CD1c-positive myeloid dendritic cell (primary cell): ENCODE data around the gene CHRNA5.

Experiments used
- DNase-seq: peaks from one replicate; pipeline ENCODE4 v3.0.0-alpha.2; 2016; ENCODE audit errors: extremely low spot score

The CHRNA5 gene

DNA sequence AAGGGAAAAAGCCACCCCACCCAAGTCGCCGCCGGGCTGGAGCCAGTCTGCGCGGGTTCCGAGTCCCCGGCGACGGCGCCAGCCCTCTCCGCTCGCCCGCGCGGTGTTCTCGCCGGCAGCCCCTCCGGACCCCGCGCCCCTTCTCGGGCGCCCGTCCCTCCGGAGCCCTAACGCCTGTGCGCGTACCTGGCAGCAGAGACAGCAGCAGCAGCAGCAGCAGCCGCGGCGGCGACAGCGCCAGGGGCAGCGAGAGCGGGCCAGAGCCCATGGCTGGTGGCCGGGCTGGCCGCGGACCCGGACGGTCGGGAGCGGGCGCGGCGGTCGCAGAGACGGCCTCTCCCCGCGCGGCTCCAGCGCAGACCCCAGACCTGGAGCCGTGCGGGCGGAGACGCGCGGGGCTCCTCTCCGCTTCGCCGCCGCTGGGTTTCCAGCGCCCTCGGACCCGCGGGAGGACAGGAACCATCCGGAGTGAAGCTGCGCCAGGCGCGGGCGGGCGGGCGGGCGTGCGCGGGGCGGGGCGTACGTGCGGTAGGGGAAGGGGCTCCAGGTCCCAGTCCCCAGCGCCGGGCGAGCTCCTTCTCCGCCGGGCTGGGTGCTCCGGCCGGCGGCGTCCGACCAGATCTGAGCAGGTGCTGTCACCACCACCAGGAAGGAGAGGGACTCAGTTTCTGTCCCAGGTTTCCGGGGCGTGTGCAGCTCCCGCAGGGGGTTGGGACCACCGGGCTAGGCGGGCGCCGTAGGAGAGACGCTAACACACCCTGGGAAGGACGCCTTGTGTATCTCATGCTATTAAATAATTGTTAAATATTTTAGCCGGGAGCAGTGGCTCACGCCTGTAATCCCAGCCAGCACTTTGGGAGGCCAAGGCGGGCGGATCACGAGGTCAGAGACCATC lies 55.5 kb downstream of the CHRNA5 start, which contains the start of gene CHRNA3:
Gene CHRNA3 (minus strand): TSS at position 470 of the 895 bp plus-strand sequence. CDS start 202 bp downstream, at position 268.
- no peak for DNase-seq

DNA sequence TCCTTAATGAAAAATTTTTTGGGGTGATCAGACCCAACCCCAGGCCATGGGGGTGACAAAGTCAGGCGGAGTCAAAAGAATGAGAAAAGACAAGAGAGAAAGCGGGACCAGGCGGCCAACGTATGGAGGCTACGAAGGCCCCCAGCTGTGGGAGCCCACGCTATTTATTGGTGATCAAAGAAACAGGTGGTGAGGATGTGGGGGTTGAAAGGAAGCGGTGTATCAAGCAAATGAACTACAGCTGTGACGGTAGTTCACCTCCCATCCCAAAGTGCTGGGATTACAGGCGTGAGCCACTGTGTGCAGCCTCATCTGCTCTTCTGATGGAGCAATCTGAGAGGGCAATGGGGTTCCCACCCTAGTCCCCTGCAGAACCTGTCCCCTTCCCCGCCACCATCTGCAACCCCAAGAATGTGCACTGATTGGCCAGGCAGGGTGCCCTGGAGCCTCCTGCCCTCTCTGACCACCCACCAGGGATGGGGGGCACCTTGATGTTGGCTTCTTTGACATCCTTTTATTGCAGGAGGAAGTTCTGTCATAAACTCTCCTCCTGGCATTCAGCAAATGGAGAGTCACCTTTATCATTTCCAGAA lies 56.6 kb downstream of the CHRNA5 start:
- DNase-seq = no peak

DNA sequence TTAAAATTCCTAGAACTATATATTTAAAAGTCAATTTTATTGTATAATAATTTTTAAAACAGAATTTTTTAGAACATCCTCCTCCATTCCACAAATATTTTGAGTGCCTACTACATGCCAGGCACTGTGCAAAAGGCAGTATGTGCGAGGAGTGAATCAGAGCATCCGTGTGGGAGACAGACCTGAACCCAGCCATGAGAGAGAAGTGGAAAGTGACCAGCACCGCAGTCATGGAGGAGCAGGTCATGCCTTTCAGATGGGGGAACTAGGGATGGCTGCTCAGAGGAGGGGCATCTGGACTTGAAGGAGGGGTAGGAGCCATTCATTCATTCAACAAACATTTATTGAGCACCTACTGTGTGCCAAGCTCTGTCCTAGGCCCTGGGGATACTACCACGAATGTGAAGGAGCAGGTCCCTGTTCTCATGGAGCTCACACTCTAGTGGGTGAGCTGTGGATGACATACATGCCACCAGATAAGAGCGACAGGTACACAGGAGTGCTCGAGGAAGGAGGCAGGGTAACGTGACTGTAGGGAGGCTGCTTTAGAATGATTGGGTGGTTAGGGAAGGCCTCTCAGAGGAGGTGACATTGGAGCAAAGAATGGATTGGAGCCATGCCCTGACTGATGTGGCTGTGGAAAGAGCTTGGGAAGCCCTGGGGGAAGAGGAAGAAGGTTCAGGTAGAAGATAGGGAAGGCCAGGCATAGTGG lies 58.6 kb downstream of the CHRNA5 start:
- no peak for DNase-seq

DNA sequence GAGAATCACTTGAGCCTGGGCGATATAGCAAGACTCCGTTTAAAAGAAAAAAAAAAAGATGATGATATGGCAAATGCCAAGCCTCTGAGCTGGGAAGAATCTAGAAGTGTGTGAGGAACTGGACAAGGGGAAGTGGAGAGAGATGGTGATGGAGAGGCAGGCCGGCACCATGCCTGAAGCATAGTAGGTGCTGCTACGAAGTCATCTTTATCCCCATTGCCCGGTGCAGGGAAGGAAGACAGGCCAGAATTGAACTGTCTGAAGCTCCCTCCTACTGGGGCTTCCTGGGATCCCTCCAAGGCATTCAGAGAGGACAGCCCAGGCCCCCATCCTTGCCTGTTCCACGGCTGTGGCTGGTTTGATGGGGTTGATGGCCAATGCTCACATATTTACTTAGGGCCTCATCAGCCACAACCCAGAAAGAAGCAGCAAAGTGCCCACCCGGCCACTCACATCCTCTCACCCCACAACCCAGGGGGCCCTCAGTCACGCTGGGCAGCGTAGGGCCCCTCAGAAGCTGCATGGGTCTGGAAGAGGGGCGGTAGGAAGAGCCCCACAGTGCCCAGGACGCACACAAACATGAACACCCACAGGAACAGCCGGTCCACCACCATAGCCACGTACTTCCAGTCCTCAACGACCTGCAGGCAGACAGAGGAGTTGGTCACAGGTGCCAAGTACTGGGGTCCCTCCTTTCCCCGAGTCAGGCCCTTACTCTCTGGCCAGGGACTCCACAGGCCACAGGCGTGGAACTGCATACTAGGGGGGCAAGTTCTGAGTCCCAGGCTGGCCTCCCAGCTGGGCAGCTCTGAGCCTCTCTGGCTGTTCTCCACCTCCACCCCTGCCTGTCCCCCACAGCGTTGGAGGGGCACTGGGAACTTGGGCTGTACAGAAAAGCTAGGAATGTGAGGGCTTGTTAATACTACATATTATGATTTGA lies 59.6 kb downstream of the CHRNA5 start:
- no peak for DNase-seq

DNA sequence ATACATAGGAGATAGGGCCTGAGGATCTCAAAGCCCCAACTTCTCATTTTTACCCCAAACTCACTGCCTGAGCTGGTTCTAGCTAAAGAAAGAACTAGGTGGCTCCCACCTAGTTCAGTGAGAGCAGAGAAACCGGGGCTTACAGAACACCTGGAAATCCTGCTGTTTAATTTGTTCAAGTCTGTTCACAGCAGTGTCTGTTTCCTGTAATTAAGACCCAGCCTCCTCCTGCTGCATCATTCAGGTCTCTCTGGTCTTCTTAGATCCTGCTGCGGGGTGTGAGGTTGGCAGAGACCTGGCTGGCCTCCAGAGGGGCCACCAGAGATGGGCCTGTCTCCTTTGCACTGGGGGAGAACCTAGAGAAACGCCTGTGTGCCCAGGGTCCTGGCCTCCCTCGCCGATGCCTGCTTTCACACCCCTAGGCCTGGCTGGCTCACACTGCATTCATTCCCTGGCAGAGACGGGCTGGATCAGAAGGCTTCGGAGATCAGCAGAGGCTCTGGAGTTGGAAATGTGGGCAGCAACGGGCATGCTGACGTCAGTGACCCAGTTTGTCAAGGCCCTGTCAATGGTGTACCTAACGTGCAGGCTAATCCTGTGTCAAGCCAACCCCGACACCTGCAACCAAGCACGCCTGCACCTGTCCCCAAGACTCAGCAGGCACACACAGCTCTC lies 60.4 kb downstream of the CHRNA5 start:
- DNase-seq = no peak

DNA sequence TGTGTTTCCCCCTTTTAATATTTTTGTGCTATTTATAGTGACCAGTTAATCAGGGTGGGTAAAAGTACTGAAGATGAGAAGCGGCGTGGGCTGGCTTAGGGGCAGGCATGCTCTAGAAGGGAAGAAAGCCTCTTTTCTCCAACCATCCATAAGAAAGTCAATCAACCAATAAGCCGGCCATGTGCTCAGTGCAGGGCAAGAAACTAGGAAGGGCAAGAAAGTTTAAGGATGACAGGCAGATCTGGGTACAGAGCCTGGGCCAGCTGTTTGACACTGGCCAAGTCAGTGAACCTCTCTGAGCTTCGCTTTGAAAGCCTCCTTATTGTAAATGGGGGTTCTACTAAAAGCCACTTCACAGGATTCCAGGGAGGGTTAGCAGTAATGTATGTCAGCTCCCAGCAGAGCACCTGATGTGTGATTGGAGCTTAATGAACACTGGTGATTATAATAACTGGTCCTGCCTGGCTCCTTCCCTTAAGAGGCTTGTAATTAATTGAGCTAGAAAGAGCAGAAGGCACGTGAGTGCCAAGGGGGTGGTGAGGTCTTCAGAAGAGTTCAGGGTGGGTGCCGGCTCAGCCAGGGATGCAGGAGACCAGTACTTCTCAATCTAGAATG lies 61.2 kb downstream of the CHRNA5 start:
- no peak for DNase-seq

DNA sequence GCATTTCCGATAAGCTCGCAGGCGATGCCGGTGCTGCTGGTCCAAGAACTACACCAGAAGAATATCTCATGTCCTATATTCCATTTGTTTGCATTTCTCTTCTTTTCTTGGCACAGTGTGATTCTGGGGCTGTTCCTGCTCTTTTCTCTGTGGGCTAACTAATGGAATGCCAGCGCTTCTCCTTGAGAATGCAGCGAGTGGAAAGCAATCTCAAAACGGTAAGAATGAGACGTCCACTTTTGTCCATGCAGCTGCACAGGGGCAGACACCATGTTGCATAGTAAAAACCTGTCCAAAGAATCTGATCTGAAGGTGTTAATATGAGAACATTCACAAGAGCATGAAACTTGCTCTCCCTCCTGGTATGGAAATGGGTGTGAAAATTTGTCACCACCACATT lies 62.0 kb downstream of the CHRNA5 start:
- DNase-seq = no peak

DNA sequence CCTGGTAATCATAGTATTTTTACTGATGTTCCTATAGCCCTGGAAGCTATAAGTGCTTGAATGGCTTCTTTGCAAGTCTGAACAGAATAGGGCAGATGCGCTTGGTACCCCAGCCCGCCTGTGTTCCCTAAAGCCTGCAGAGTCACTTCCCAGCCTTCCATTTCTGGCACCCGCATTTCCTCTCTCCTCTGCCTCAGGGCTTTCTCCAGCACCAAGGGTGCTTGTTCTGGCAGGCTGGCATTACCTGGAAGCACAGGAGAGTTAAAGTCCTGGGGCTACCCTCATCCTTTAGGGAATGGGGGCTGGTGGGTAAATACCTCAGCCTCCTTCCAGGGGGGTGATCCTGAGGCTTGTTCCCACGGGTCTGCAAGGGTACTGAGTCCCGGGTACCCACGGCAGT lies 62.9 kb downstream of the CHRNA5 start:
- DNase-seq = no peak

DNA sequence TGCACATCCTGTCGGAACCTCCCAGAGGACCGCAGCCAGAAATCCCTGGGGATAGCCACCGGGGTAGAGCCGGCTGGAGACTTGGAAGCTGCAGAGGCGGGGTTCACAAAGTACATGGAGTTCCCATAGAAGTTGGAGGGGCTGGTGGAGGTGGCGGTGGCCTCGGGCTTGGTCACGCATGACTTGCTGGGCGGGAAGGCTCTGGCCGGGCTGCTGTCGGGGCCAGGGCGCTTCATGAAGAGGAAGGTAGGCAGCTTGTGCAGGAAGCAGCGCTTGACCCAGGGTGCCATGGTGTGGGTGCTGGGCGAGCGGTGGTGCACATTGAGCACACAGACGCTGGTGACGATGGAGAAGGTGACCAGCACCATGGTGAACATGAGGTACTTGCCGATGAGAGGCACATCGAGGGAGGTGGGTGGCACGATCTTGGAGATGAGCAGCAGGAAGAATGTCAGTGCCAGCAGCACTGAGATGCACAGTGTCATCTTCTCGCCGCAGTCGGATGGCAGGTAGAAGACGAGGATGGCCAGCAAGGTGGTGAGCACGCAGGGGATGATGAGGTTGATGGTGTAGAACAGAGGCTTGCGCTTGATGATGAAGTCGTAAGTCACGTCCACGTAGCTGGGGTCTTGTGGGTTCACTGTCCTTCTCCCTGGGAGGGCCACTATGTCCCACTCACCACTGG lies 63.9 kb downstream of the CHRNA5 start:
- DNase-seq = no peak

DNA sequence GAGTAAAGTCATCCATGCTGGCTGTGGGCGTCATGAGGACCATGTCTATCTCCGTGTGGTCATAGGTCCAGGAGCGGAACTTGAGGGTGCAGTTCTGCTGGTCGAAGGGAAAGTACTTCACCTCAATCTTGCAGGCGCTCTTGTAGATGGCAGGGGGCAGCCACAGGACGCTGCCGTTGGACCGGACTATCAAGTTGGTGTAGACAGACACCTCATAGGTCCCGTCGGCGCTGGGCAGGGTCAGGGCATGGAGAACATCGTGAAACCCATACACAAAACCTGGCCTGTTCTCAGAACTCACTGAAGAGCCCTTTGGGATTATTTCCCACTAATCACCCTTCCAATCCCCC lies 64.4 kb downstream of the CHRNA5 start:
- no peak for DNase-seq

DNA sequence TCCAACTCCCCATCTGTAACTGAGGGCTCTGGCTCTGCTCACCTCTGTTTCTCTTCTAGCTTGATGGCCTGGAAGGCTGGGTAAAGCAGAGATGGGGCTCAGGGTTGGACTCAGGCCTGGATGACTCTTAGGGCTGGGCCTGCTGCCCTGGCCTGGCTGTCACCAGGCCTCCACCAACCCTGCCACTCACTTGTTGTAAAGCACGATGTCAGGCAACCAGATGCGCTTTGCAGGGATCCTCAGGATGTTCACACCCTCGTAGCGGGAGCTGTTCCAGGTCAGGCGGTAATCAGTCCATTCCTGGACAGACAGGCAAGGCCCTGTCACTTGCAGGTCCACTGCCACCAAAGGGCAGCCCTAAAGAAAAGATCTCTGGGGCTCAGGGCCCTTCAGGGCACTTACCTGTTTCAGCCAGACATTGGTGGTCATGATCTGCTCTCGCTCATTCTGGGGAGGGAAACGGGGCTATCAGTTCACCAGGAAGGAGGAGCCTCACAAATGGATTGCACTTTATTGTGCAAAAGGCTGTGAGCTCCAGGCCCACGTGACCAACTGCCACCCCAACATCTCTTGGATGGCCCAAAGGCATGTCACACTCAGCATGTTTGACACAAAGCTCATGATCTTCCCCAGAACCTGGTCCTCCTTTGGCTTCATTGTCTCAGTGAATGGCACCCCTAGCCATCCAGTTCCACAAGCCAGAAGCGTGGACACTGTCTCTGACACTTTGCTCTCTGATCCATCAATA lies 65.7 kb downstream of the CHRNA5 start:
- no peak for DNase-seq

DNA sequence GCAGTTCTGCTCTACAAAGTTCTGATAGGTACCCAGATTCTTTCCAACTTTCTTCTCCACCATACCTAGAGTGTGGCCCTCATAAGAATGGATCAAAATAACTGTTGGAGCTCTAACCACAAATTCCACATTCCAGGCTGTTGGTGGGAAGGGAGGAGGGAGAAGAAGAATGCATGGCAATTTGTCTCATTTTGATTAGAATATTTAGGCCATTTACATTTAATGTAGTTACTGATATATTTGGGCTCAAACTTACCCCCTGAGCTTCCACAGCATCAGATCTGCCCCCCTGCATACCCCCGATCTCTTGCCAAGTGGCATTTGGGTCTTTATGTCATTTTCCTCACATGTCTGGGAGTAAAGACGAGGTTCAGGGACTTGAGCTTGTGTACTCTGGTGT lies 68.0 kb downstream of the CHRNA5 start:
- no peak for DNase-seq

DNA sequence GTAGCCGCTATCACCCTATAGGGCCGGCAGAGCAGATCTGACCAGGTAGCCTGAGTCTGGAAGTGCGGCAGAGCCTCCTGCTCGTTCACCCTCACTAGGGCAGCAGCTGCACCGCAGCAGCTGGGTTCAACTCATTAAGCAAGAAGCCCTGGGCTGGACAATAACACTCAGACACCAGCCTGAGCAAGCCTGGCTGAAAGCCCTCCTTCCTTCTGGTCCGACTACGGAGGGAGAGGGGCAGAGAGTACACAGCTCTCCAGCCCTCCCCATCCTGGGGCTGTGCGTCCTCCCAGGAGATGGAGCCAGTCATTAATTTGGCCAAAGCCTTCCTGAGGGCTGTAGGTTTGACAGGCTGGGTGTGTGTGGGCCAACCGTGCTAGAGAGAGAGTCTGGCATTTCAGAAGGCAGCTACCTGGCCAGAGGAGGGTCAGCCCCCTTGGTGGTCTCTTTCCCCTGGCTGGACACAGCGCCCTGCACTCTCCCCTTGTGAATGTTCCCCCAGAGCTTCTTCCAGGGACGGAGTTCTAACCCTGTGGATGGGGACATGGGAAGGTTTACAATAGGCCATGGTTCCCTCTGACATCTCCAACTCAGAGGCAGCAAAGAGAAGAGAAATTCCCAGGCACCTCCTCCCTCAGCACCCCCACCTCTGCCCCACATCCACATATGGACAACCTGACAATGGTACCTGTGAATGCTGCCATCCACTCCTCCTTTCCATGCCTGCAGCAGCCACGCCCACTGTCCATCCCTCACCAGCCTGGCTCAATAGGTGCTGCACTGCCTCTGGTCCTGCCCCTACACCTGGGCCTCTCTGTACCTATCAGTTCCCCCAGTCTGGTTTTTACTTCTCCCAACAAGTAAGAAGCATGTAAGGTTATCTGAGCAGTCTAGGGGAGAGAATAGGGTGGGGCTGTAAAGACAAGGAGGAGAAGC lies 69.2 kb downstream of the CHRNA5 start:
- no peak for DNase-seq

DNA sequence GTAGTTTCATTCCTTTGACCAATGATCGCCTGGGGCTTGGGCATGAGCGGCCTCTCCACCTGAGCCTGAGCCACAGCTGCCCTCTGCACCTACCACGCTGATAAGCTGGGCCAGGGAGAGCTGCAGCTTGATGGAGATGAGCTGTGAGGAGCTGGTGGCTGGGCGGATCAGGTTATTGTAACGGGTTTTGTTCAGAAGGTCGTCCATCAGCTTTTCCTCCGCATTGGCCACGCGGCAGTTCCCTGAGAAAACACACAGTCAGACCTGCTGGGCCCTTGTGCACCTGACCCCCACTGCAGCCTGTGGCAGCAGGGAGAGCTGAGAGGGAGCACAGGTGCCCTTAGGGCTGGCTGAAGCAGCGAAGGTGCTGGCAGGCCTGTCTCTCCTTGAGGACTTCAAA lies 70.0 kb downstream of the CHRNA5 start:
- no peak for DNase-seq

DNA sequence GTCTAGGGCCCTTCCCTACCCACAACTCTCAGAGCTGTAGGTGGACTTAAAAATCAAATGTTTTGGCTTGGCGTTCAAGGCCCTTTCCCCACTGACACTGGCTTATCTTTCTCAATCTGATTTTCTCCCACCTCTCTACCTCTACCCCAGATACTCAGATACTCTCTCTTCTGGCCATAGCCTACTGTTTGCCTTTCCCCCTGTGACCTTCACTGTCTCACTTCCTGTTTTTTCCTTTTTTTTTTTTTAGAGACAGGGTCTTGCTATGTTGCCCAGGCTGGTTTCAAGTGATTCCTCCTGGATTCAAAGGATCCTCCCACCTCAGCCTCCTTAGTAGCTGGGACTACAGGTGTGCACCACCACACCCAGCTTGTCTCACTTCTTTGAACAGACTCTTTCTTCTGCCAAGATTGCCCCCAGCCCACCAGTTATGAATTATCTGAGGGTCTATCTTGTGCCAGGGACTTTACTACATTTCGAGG lies 71.1 kb downstream of the CHRNA5 start:
- no peak for DNase-seq

DNA sequence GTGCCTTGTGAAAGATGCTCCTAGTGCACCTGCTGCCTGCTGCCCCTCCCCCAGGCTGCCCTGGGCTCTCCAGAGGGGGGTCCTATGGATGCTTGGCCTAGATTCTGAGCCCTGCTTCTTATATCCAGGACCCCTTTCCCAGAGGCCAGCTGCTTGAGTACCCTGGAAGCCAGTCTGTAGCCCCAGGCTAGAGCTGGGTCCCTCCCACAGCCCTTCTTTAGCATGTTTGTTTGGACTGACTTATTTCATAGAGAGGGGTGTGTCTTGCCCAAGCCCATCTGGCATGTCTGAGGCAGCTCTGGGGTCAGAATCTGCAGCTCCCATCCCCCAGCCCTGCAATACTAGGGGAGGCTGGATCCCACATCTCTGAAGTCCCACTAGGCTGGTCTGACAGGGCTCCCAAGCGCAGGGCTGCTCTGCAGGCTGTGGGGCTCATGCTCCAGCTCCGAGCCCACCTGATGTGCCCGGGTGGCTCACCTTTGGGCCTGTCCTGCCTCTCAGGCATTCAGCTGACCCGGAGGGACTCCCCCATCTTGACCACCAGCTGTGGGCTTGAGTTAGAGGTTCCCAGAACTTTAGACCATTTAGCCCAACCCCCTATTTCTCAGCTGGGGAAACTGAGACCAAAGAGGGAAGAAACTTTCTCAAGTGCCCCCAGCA lies 72.6 kb downstream of the CHRNA5 start:
- no peak for DNase-seq

DNA sequence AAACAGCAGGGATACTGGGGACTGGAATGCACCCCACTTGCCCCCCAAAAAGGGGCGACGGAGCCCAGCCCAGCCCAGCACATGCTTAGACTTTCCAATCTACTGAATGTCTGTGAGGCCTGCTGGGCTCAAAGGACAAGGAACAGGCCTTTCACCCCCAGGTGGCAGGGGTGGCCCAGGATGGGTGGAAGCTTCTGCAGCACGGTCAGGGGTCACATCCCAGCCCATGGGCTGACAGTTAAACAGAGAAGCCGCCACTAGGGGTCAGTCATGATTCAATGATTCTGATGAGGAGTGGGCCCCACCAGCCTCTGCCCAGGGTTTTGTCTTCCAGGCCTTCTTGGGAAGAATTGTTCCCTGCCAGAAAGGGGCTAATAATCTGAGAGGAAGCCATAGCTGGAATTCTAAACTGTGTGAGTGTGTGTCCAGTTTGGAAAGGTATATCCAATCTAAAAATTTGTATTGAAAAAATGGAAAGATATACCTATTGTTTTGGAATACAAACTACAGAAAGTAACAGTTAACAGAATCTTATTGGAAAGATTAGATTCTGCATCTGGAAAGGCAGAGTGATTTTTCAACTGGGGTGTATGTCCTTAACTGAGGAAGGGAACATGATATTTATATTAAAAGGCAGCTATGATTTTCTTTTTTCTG lies 73.5 kb downstream of the CHRNA5 start:
- DNase-seq = peak; percentile 62
